ENCODE results near the gene ARHGAP28.

GRCh38 chr18:6960656-6961055, 231.1 kb downstream of the ARHGAP28 start:
- TF ChIP-seq CTCF (IDR thresholded peaks at IDR 0.05) = no peak
- TF ChIP-seq EP300 (IDR thresholded peaks at IDR 0.05; ENCODE audit: low read depth) = no peak

All from transverse colon (tissue), 3 donors.